NT2/D1 (cell line): ENCODE data around the gene BUD13.

Experiments used
- SUZ12 ChIP-seq: IDR thresholded peaks from 2 replicates; pipeline ENCODE4 v1.6.1; 2011; ENCODE audit not compliant: insufficient read length, insufficient read depth; ENCODE audit errors: extremely low read depth
- ZNF274 ChIP-seq: IDR thresholded peaks from 2 replicates; pipeline ENCODE4 v1.6.1; 2011; ENCODE audit warnings: mild to moderate bottlenecking, low read depth, low read length

DNA sequence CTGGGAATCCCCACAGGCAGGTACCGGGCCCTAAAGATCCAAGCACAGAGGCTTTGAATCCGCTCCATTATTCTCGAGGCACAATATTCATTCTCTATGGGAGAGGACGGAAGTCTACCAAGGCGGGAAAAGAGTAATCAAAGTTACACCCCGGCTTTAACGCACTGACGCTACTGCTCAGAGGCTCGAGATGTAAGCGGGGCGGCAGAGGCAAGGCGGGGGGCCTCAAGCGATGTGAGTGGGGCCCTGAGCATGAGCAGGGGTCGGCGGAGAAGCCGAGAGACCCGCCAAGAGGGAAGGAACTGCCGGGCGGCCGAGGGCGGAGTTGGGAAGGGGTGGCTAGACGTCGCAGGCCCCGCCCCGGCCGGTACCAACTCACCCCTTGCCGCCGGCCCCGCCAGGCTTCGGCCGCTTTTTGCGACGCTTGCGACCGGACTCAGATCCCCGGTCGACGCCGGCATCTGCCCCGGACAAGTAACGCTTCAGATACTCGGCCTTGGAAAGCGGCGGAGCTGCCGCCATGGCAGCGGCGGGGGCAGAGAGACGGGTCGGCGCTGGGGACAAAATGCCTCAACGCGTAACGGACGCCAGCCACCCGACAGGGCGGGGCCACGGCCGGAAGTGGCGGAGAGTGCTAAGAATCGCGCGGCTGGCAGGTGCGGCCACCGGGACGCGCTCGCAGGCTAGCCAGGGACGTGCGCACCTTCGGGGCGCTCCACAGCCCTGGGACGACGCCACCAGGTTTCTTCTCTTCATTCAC is at the start of gene BUD13:
- TF ChIP-seq ZNF274 (no peak), SUZ12 (no peak)
